GM19025 (cell line): ENCODE results near the gene CFB.
"Not testable (repeated sequence)": the region's sequence is repeated elsewhere in the genome, so short reads cannot be mapped to it uniquely, and the experiment has no call there.

Experiments used
- ATAC-seq: cut with Tn5 transposase; IDR thresholded peaks from one replicate; pipeline ENCODE4 v1.9.1; 2021; ENCODE audit warnings: mild to moderate bottlenecking, low read depth, moderate library complexity; ENCODE audit not compliant: unreplicated experiment

The CFB gene

DNA sequence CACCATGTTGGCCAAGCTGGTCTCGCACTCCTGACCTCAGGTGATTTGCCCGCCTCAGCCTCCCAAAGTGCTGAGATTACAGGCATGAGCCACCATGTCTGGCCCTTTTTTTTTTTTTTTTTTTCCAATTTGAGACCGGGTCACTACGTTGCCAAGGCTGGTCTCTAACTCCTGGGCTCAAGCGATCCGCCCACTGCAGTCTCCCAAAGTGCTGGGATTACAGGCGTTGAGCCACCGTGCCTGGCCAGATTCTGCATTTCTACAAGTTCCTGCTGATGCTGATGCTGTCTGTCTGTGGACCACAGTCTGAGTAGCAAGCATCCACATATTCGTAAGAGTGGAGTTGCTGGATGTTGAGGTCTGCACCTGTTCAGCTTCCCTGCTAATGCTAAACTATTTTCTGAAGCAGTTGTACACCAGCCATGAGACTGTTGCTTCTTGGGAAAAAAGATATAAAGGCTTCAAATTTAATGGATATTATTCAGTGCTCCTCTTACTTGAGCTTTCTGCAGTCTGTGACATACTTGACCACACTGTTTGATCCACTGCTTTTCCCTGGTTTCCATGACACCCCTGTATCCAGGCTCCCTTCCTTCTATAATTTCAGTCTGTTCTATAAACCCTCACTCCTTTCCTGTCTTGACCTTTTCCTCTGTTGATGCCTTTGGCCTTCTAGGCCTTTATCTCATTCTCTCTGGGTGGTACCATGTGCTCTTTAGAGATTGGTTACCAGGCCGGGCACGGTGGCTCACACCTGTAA is 33.9 kb upstream of the CFB start:
- ATAC-seq, result no peak

DNA sequence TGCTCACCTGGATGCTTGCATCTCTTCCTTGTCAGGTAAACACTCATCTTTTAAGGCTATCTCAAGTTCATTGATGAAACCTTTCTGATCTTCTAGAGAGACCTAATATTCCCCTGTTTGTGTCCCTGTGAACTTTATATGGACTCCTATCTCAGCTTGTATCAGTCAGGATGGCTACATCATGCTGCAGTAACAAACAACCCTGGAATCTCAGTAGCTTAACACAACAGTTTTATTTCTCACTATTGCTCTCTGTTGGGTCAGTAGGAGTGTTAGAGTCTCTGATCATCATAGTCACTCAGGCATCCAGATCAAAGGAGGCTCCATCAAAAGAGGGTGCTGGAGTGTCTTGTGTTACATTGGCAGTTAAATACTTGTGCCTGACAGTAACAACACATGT is 30.5 kb upstream of the CFB start:
- no peak for ATAC-seq

DNA sequence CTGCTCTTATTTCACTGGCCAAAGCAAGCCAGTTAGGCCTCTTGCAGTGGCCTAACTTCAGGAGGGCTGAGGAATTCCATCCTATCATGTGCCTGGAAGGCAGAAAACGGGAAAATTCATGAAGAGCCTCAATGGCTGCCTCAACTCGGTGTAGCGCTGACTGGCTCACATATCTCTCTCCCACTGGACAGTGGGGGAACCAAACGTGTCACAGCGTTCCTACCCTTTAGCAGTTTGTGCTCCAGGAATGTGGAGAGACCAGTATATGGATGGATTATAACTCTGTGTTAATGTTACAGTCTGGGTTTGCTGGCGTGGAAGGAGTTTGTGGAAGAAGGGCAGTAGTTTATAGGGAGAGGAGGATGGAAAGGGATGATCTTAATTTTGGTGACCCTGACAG is 30.1 kb upstream of the CFB start:
- no peak for ATAC-seq

DNA sequence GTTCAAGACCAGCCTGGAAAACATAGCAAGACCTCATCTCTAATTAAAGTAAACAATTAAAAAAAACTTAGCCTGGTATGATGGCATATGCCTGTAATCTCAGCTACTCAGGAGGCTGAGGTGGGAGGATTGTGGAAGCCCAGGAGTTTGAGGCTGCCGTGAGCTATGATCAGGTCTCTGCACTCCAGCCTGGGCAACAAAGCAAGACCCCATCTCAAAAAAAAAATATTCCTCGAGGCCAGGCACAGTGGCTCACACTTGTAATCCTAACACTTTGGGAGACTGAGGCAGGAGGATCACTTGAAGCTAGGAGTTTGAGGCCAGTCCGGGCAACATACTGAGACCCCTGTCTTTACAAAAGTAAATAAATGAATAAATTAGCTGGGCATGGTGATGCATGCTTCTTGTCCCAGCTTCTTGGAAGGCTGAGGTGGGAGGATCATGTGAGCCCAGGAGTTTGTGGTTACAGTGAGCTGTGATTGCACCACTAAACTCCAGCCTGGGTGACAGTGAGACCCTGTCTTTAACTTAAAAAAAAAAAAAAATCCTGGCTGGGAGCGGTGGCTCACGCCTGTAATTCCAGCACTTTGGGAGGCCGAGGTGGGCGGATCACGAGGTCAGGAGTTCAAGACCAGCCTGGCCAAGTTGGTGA is 27.7 kb upstream of the CFB start:
- no peak for ATAC-seq

DNA sequence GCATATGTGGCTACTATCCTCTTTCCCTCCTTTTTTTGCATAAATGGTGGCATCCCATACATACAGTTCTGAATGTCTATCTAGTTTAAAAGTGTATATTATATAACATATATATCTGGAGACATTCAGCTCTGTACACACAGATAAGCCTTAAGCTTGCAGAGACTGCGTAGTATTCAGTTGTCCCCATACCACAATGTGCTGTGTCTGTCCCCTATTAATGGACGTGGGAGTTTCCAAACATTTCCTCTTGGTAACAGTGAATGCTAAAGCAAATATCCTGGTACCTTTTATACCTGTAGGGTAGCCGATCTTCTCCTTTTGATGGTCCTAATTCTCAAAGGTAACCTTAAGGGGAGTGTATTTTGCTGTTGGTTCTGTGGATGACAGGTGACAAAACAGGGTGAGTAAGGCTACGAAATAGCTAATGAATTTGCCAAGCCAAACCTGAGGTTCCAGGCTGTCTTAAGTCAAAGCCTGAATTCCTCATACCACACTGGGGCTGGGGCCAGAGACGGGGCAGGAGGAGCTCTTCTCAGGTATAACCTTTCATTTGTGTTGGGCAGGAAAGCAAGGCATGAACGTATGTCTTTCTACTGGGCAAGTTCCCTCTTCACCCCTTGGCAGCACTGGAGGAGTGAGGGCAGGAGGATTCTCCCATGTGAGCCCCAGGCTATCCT is 26.1 kb upstream of the CFB start:
- ATAC-seq, result no peak

DNA sequence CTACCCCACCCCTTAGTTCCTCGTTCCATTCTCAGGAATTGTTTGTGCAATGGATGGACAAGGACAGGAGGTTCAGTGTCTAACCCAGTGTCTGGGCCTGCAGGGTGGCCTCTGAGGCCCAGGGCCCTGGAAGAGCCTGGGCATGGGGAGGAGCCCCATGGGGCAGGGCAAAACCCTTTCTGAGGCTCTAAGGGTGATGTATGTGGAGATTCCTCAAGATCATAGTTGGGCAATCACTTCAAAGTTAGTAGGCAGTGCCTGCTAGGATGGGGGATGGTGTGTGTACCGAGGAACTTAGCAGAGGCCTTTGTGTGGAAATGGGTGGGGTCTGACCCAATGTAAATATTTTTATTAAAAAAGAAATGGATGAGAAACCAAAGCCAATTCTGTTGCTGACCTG is 25.1 kb upstream of the CFB start:
- no peak for ATAC-seq

DNA sequence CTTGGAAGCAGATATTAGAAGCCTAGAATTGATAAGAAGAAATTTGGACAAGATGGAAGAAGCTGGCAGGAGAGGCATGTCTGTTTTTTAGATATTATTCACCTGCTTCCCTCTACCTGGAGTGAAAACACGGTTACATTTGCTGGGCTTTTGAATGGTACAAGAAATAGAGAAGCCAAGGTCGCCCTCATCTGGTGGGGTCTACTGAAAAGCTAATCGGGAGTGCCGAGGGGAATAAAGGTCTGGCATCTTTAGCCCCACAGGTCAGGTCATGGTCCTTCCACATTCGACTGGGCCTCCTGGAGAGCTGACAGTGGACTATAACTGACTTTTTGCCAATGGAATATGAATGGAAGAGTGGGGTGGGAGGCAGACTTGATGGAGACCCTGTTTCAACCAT is 23.0 kb upstream of the CFB start:
- no peak for ATAC-seq

DNA sequence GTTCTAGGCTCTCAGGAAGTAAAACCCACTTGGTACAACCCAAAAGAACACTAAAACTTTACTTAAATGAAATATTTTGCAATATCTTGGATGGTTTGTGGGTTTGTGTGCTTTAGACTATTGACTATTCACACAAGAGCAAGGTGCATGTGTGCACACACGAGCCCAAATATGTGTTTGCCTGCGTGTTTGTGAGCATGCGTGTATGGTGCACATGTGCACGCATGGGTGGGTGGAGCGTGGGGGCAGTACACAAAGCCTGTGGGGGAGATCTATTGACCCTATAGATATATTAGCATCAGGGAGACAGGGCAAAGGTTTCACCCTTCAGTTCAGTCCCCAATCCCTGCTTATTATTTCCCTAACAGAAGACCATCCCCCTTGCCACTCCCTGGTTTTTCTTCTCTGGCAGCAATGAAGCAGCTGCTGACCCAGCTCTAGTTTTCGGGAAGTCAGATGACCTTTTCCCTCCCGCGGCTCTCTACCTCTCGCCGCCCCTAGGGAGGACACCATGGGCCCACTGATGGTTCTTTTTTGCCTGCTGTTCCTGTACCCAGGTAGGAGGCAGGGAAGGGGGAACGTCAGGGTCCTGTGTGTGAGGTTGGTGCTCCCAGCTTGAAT is 18.5 kb upstream of the CFB start, which contains the start of gene C2:
TSS of gene C2 (plus strand) at position 476 of the 621 bp plus-strand sequence. CDS start at position 512, 36 bp downstream.
- ATAC-seq, result no peak

DNA sequence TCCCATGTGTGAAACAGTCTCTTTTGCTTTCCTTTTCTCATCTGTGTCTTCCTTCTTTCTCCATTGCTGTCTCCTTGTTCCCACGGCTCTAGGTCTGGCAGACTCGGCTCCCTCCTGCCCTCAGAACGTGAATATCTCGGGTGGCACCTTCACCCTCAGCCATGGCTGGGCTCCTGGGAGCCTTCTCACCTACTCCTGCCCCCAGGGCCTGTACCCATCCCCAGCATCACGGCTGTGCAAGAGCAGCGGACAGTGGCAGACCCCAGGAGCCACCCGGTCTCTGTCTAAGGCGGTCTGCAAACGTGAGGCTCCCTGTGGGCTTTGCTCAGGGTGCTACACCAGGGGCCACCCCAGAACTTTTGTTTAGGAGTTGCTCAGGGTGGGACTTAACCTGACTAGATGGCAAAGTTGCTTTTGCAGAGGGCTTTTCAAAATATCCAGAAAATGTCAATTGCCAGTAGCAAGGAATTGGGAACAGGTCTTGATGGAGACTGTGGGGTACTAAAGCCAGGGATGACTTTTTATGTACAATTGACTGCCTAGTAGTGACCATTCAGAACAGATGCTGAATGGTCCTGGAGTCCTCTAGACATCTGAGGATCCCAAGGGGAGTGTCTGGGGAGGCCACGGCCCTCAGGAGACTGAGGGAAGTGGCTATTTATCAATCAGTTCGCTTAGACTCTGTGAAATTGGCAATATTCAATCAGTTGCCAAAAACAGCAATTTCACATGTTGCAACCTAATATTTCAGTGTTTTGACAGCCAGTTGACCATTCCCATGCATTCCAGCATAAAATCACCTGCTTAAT is 17.8 kb upstream of the CFB start:
- no peak for ATAC-seq

DNA sequence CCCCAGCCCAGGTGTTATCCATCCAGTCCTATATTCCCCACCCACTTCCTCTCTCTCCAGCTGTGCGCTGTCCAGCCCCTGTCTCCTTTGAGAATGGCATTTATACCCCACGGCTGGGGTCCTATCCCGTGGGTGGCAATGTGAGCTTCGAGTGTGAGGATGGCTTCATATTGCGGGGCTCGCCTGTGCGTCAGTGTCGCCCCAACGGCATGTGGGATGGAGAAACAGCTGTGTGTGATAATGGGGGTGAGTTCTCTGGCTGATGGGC is 17.3 kb upstream of the CFB start:
- ATAC-seq, result no peak

DNA sequence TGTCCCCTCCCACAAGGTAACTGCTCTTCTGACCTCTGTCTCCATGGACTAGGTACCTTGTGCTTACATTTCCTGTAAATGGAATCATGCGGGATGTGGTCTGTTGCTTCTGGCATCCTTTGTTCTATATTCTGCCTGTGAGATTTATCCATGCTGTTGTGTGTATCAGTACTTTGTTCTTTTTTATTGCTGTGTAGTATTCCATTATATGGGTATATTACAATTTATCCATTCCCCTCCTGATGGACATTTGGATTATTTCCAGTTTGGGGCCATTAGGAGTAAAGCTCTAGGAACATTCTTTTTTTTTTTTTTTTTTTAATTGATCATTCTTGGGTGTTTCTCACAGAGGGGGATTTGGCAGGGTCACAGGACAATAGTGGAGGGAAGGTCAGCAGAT is 14.9 kb upstream of the CFB start:
- no peak for ATAC-seq

DNA sequence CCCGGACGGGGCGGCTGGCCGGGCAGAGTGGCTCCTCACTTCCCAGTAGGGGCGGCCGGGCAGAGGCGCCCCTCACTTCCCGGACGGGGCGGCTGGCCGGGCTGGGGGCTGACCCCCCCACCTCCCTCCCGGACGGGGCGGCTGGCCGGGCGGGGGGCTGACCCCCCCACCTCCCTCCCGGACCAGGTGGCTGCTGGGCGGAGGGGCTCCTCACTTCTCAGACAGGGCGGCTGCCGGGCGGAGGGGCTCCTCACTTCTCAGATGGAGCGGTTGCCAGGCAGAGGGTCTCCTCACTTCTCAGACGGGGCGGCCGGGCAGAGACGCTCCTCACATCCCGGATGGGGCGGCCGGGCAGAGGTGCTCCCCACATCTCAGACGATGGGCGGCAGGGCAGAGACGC is 13.8 kb upstream of the CFB start:
- not testable (repeated sequence) for ATAC-seq

DNA sequence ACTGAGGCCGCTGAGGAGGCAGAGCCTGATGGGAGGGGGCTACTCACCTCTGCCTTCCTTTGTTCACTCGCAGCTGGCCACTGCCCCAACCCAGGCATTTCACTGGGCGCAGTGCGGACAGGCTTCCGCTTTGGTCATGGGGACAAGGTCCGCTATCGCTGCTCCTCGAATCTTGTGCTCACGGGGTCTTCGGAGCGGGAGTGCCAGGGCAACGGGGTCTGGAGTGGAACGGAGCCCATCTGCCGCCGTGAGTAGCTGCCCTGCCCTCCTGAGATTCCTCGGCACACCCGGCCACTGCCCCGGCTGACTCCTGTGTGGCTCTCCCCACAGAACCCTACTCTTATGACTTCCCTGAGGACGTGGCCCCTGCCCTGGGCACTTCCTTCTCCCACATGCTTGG is 12.4 kb upstream of the CFB start:
- no peak for ATAC-seq

DNA sequence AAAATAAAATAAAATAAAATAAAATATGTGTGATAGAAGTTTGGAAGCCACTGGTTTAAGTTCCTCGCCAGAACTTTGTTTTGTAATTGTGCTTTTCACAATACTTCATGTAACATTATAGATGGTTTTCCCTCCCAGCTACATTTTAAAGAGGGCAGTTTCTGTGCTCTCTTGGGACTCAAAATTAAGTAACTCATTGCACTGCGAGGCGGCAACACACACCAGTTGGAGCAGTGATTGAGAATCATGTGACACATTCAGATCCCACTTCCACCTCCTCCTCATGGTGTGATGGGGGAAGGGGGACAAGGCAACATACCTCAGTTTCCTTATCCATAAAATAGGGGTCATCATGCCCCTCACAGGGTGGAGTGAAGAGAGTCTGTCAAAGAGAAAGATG is 10.9 kb upstream of the CFB start:
- ATAC-seq, result no peak

DNA sequence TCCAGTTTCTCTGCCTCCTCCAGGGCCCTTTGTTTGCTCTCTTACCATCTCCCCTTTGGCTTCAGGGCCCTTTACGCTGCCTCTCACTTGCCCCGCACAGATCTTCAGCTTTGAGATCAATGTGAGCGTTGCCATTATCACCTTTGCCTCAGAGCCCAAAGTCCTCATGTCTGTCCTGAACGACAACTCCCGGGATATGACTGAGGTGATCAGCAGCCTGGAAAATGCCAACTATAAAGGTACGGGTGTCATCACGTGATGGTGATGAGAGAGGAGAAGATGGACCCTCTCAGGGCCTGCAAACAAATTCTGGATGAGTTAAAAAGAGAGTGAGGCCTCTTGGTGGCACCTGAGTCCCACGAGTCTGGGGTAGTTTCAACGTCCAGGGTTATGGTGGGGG is 10.1 kb upstream of the CFB start:
- no peak for ATAC-seq

DNA sequence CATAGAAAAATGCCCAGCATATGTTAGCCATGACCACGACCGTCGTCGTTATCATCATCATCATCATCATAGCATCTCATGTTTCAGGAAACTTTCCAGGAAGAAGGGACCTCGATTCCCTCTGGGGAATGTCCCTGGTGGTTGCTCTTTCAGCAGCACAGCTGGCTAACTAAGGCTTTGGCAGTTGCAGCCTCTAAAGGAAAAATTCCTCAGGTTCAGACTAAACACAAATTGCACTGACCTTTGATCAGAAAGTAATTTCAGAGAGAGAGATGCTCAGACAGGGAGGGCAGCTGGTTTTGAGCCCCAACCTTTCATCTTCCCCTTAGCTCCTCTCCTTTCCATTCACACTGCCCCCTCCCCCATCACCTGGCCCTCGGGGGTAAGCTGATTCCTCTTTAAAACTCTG is 5.6 kb upstream of the CFB start:
- ATAC-seq, result no peak

DNA sequence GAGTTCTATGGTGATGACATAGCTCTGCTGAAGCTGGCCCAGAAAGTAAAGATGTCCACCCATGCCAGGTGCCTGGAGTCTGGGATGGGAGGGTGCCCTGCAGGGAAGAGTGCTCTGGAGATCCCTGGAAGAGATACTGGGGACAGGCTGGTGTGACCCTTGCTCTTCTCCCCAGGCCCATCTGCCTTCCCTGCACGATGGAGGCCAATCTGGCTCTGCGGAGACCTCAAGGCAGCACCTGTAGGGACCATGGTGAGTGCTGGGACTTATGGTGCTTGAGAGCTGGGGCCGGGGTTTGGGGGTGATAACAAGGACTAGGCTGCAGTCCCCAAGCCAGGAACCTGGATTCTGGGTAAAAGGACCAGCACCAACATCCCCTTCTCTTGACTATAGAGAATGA is 2.2 kb upstream of the CFB start:
- no peak for ATAC-seq

DNA sequence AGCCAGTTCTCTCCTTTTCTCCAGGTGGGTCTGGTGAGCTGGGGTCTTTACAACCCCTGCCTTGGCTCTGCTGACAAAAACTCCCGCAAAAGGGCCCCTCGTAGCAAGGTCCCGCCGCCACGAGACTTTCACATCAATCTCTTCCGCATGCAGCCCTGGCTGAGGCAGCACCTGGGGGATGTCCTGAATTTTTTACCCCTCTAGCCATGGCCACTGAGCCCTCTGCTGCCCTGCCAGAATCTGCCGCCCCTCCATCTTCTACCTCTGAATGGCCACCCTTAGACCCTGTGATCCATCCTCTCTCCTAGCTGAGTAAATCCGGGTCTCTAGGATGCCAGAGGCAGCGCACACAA is 765 bp upstream of the CFB start:
- ATAC-seq, result no peak

DNA sequence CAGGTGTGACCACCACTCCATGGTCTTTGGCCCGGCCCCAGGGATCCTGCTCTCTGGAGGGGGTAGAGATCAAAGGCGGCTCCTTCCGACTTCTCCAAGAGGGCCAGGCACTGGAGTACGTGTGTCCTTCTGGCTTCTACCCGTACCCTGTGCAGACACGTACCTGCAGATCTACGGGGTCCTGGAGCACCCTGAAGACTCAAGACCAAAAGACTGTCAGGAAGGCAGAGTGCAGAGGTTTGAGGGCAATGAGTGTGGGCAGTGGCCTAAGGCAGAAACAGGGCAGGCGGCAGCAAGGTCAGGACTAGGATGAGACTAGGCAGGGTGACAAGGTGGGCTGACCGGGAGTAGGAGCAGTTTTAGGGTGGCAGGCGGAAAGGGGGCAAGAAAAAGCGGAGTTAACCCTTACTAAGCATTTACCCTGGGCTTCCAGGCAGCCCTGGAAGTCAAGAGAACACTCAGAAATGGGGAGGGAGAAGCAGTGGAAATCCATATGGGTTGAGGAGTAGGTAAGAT is 533 bp downstream of the CFB start:
- no peak for ATAC-seq

DNA sequence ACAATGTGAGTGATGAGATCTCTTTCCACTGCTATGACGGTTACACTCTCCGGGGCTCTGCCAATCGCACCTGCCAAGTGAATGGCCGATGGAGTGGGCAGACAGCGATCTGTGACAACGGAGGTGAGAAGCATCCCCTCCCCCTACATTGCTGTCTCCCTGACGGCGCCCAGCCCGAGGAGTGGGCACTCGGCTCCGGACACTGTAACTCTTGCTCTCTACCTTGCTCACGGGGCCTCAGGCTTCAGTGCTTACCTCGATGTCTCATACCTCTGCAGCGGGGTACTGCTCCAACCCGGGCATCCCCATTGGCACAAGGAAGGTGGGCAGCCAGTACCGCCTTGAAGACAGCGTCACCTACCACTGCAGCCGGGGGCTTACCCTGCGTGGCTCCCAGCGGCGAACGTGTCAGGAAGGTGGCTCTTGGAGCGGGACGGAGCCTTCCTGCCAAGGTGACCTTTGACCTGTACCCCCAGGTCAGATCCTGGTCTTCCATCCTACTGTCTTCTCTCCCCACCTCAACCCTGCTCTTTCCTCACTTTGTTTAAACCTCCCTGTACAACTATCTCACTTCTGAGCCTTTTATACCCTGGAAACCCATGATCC is 1.3 kb downstream of the CFB start:
- ATAC-seq, result no peak
